GM18519 (cell line): ENCODE measurements around the gene DCDC2C.

Experiments used
- ATAC-seq: cut with Tn5 transposase; IDR thresholded peaks from one replicate; pipeline ENCODE4 v1.9.1; 2021; ENCODE audit warnings: mild to moderate bottlenecking, moderate library complexity; ENCODE audit not compliant: unreplicated experiment, low FRiP score

DCDC2C gene

DNA sequence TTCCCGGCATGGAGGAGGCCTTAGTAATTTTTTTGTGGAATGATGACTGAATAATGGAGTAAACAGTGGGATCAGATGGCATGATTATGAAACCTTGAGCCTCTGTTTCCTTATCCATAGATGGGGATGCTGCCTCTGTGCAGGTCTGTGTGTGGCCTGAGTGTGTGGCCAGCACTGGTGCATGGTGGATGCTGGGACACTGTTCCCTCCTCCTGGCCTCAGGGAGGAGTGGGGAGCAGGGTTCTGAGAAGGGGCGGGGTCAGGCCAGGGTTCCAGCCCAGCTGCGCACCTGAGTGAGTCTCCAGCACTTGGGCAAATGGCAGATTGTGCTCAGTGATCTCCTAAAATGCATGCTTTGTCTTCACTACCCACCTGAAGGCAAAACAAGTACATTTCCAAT lies 66.4 kb downstream of the DCDC2C start:
- no peak for ATAC-seq

DNA sequence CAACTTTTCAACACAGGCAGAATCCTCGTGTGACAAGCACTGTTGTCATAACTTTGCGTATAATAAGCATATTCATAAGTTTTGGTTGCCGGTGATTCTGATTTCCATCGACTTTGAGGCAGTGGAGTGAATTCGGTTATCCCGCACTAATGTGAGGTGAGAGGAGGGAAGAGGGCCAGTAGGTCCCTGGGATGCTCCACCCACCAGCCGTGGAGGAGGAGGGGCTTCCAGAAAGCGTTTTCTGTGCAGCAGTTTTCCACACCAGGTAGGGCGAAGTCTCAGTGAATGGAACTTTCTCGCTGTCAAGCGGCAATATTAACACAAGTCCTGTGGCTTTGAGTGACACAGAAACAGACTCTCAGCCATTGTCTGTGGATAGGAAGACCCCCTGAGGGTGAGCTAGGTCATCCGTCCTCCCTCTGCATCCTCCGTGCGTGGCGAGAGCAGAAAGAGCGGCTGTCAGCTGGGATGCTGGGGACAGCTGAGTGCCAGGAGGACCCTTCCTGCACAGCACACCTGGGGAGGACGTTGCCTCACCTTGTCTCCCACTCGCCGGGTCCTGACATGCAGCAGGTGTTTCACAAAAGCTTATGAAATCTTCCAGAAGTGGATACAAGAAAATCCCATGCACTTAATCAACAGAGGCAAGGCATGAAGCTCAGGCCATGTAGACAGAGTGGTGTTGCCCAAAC lies 67.5 kb downstream of the DCDC2C start:
- ATAC-seq: no peak

DNA sequence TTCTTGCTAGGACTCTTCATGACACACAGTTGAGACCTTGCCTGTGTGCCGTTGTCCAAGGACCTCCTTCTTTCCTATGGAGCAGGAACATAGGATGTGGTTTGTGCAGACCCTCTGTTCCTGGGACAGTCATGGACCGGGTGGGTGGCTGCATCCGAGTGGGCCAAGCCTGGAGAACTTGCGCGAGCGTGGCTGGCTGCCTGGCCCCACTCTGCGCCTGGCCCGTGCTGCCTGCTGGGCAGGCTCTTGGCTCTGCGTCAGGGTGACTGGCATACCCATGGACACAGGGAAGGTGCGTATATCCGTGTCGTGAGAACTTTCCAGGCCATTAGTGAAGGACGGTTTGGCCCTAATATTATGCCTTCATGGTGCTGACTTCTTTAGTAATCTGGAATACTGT lies 68.2 kb downstream of the DCDC2C start:
- no peak for ATAC-seq

DNA sequence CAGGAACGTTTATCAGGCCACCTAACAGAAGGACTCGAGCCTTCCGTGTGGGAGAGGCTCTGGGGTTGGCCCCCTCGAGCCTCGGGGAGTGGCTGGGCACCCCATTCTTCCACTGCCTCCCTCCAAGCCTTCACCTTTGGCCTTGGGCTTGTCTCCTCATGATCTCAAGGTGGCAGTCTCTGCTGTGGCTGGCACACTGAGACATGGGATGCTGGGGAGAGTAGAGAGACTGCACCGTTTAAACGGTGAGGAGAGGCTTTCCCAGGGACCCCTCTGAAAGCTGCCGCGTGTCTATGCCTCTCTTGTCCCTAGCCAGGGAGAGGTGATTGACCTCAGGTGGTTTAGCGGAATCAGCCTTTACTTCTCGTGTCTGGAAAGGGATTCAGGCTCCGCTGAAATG lies 71.0 kb downstream of the DCDC2C start:
- ATAC-seq: no peak

DNA sequence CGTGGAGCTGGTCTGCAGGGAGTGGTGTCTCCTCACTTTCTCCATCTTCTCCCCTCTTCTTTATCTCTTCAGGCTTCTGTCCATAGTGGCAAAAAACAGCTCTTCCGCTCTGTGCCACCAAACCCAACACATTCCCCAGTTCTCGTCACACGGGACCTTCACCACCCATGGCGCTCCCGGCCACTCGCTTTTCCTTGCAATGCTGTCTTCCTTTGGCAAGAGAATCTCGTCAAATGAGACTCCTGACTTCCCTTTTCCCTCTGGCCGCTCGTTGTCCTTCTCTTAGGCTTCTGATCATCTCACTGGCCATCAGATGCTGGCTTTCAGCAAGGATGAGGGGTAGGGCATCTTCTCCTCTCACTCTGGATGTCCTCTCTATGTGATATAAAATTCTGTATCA lies 72.9 kb downstream of the DCDC2C start:
- no peak for ATAC-seq

DNA sequence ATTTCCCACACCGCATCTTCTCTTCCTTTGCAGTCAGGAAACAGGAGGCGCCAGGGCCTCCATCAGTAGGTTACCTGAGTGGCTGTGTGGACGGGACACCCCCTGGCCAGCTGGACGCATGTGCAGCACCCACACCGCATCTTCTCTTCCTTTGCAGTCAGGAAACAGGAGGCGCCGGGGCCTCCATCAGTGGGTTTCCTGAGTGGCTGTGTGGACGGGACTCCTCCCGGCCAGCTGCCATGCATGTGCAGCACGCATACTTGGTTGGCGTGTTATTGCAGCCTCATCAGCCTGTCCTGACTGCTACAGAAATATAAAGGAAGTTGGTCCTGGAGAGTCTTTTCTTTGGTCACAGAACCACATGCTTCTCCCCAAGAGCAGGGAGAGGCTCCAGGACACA lies 74.6 kb downstream of the DCDC2C start:
- no peak for ATAC-seq

DNA sequence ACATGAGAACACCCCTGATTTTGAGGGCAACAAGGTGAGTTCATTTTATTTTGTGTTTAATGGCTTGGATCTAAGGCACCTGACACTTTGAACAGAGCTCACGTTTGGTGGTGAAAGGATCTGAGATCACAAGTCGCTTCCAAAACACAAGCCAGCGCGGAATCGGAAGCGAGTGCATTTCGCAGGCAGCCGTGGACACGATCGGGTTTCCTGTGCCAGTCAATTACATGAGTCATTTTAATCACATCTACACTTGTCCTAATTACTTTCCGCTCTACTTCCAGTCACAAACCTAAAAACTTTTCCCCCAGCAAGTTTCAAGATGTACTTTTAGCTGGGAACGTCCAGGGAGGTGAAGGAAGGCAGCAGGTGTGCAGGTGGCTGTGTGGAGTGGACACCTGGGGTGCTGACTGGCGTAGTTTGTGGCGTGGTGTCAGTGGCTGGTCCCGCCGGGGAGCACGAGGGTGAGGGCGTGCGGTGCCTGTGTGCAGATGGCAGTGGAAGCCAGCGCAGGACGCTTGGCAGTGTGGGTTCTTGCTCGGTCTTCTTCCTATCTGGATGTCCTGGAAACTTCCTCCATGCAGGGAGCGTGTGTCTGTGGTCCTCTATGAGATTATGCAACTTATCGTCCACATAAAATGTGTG lies 75.6 kb downstream of the DCDC2C start:
- ATAC-seq: no peak

DNA sequence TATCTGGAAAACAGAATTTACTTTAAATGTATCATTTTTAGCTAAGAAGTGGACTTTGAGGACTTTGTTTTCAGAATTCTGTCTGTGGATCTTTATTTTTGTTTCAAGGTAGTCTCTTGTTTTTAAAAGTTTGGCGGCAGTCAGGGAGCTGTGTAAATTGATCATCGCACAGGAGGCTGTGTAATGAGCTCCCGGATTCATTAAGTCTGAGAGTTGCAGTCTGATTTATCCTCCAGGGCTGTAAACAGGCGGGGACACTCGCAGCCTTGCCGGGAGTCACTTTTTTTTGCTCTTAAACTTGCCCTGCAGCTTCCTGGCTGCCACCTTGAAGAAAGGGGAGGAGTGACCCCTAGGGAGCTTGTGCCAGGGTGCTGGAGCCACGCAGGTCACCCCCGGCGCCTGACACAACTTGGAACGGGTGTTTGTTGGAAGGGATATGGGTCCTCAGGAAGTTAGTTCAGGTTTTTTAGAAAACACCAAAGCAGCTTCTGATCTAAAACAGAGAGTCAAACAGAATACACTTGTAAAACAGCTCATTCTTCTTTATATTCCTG lies 76.2 kb downstream of the DCDC2C start:
- ATAC-seq: no peak

DNA sequence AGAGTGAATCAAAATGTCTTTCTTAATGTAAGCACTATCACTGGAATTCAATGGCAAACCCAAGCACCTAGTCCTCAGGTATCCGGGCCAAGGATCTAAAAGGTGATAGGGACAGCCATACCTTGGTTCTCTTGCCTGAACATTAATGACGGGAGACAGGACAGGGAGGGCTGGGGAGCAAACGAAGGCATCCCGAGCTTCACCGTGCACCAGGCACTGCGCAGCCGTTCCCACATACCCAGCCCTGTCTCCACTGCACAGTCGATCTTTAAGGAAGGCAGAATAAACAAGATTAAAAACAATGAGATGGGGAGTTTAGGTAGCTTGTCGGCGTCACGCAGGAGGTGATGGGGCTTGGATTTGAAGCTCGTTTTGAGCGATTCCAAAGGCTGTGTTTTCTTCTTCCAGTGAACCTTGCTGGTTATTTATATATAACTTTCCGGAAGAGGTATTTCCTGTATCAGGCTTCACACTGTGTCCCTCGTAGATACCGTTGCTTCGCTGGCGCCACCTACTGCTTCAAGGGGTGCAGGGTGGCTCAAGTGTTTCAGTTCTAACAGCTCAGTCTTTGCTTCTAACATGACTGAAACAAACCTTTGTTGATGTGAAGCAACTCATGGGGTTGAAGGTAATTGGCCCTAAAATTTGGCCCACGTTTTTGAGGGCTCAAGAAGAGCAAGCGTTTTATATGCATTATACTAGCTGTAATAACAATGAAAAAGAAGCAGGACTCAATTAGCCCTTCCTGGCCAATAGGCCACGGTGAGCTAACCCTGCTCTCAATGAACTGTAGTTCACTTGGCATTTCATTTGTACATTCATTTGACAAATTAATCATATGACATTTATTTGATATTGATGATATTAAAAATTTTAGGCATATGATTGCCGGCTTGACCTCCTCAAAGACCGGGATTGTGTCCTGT lies 77.4 kb downstream of the DCDC2C start:
- peak; percentile 99 for ATAC-seq

DNA sequence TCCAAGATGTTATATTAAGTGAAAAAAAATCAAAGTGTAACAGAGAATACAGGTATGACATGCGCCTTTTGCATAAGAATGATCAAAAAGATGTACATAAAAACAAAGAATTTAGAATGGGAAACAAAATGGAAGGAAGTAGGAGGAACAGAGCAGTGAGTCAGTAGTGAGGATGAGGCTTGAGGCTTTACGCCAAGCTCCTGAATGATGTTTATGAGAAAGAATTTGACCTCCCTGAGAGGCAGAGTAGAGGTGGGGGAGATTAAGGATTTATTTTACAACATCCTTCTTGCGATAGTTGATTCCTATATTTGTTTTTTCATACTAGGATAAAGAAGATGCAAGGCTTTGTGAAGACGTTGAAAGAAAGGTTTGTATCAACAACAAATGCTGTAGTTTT lies 81.4 kb downstream of the DCDC2C start:
- no peak for ATAC-seq

DNA sequence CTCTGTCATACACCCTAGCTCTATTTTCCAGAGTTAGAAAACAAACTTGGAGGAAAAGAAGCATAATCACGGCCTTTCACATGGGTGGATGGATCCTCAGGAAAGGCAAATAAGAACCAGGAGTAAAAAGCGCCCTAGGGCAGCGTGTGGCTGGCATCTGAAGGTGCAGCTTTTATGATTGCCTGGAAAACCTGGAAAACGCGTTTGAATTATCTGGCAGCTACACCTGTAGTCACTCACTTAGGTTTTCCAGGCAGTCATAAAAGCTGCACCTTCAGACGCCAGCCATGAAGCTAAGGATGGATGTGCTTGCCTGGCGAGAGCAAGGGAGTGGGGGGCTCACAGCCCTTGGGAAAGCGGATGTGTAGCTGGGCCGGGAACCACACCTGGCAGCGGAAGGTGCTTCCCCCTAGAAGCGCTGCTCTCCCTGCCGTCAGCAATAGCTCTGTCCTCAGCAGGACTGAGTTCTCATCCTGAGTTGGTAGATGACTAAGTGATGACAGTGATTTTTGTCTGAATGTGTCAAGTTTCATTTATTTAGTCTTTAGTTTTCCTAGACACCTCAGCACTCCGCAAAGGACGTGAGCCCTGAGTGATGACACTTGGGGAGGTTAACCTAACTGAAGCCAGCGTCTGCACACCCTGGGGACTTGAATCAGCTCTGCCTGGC lies 82.0 kb downstream of the DCDC2C start:
- ATAC-seq: no peak

DNA sequence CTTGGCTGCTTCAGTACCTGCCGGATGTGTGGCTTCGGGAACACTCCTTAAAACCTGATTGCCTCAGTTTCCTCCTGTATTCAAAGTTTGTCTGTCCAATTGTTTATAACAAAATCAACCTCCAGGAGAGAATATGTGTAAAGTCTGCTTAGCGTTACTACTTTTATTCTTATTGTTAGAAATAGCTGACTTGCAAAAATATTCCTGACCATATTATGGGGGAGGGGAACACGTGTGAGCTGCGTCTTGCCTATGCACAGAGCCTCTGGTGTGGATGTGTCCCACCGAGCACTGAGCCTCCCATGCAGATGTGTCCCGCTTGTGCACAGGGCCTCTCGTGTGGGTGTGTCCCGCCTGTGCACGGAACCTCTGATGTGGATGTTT lies 82.5 kb downstream of the DCDC2C start:
- ATAC-seq: no peak

DNA sequence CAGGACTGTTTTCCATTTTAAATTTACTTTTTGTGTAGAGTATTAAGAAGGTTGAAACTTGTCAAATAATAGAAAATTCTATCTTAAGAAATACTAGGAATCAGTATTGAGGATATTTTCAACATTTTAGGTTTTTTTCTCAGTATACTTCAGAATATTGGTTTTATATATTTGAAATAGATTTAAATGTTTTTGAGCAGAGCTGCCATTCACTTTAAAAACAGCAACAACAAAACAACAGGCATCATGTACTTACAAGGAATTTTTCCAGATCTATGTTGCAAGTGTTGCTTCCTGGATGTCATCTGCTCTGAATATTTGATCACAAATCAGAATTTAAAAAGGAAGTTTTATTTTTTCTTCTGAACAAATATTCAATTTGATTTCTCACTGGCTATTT lies 84.4 kb downstream of the DCDC2C start:
- no peak for ATAC-seq

DNA sequence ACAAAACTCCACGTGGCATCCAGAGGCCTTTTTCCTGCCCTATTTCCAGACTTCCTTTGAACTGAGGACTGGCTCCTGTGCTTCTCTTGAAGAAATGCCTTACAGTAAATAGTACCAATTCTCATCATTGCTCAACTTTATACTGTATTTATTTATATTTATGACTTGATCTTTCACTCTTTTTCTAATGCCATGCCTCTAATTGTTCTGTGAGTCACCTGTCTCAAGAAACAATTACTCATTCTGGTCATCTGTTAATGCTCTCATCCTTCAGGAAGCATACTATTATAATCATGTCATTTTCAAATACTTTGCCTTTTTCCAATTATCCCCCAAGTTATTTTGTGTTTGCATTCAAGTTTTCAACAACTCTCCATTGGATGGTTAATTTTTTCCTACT lies 85.9 kb downstream of the DCDC2C start:
- ATAC-seq: no peak

DNA sequence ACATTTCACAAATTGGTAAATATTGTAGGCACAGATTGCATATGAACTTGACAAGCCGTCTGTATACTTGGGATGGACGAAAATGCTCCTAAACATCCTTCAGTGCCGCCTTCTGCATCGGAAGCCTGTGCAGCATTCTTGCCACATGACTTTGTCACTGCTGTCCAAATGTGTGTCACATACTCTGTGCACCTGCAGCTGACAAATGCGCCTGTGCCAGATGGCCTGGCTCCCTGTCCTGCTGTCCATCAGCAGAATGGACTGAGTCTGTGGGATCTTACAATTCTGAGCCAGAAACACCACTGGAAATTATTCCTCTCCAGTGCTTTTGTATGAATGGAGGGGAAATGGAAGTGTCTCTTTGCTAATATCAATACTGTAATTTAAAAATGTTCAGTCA lies 89.9 kb downstream of the DCDC2C start:
- no peak for ATAC-seq

DNA sequence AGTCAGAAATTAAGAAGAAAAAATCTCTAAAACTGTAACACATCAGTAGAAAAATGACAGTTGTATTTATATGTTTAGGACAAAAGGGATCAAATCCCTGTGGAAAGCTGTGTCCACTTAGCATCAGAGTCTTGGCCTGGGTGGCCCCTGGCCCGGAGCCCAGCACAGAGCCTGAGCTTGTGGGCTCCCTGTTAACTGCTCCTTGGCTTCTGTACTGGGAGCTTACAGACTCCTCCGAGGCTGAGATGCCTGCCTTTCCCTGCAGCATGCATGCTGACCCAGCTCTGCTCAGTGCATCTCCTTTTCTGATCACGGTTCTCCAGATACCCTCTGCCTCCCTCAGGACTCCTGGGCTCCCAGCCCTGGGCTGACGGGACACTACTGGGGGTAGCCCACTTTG lies 98.1 kb downstream of the DCDC2C start:
- no peak for ATAC-seq

DNA sequence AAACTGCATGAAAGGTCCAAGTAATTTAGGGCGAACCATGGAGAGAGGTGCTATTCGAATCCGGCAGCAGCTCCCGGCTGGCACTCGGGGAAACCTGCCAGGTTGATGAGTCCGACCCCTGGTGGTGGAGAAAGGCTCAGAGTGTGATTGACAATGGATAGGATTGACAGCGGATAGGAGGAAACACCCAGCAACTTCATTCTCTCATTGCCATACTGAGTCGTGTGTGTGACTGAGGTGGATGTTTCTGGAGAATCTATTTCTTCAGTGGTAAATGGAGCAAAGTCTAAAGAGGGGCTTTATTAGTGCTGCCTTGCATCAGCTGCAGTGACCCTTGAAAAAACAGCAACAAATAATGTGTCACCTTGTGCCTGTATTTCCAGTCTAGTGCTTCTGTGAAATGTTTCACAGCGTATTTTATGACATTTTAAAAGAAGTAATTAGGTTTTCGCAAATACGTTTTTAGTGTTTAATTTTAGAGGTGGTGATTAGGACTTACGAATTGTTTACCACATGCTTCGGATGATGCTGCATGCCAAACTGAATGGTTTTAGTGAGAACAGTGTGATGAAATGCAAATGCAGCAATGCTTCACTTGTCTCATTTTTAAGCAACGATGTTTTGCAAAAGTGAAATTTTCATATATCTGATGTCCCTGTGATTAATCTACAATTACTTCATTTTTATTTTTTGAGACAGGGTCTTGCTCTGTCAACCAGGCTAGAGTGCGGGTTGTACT lies 102.0 kb downstream of the DCDC2C start:
- no peak for ATAC-seq

DNA sequence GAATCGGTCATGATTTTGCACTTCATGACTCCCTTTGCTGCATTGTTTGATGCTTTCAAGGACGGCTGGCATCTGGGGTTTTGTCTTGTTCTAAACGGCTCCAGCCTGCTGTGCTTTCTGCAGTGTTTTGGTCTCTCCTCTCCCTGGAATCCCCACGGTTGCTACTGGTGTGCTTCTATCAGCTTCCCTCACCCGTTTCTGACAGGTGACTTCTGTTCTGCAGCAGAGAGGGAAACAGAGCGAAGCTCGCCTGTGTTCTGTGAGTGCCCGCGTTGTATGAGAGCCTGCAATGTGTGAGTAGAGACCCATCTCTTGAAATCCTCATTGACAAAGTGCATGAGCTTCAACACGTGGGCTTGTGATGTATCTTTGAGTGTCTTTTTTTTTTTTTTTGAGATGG lies 102.8 kb downstream of the DCDC2C start:
- ATAC-seq: no peak

DNA sequence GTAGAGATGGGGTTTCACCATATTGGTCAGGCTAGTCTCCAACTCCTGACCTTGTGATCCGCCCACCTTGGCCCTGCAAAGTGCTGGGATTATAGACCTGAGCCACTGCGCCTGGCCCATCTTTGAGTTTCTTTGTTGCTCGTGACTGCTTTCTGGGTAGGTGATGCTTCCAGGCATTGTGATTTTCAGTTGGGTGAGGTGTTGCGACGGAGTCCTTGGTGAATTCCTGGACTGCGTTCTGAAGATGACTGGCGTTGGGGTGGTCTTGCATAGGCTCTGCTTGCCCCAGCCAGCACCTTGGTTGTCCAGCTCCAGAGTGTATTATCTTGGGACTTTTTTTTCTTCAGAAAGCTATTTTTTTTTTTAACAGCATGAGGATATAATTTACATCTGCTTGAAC lies 103.4 kb downstream of the DCDC2C start:
- no peak for ATAC-seq

DNA sequence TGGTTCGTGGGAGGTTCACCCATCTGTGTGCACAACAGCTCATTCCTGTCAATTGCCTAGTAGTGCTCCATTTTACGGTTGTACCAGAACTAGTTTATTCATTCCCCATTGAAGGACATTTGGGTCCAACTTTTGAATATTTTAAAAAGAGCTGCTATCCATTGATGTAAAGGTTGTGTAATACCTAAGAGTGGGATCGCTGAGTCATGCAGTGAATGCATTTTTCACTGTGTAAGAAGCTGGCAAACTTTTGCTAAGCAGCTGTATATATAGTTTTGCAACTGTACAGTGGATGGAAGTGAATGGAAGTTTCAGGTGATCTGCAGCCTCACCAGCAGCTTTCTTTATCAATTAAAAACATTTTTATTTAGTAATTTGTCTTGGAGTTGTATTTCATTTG lies 104.5 kb downstream of the DCDC2C start:
- ATAC-seq: no peak
